Measurements from ENCODE around the gene ZNF597.
"Not testable (repeated sequence)": the region's sequence is repeated elsewhere in the genome, so short reads cannot be mapped to it uniquely, and the experiment has no call there.

Gene ZNF597

DNA sequence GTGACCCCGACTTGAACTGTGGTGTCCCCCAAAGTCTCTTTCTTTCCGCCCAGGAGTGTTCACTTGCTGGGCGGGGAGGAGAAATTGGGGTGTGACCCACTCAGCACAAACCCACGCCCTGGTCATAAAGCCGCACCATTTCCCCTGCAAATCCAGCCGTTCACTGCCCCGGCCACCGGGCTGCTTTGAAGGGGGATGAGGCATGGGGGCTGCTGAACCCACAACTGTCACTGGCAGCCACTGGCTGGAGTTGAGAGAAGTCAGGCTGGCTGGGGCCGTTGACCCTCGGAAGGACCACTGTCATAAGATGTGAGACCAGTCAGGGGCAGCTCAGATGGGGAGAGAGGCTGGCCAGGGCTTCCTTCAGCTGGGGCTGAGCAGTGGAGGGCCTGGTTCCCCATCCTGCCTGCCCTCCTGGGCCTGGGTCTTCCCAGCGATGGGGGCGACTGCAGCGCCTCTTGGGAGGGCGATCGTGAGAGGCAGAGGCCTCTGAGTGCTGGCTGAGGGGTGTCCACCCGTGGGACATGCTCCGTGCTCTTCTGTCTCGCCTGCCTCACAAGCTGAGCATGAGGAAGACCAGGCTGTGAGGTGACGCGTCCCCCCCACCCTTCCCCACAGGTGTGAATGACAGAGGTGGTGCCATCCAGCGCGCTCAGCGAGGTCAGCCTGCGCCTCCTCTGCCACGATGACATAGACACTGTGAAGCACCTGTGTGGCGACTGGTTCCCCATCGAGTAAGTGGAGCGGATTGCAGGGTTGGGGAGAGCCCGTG lies 32.5 kb upstream of the ZNF597 start:
- no peak for DNase-seq (ENCODE audit: low spot score)
- FAIRE-seq, result no peak

DNA sequence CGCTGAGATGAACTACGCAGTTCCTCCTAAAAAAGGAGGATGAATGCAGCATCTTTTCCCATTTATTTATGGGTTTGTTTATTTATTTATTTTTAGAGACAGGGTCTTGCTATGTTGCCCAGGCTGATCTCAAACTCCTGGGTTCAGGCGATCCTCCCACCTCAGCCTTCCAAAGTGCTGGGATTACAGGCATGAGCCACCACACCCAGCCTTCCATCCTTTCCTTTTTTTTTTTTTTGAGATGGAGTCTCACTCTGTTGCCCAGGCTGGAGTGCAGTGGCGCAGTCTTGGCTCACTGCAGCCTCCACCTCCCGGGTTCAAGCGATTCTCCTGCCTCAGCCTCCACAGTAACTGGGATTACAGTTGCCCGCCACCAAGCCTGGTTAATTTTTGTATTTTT lies 31.6 kb upstream of the ZNF597 start:
- not testable (repeated sequence) for FAIRE-seq; DNase-seq (ENCODE audit: low spot score)

DNA sequence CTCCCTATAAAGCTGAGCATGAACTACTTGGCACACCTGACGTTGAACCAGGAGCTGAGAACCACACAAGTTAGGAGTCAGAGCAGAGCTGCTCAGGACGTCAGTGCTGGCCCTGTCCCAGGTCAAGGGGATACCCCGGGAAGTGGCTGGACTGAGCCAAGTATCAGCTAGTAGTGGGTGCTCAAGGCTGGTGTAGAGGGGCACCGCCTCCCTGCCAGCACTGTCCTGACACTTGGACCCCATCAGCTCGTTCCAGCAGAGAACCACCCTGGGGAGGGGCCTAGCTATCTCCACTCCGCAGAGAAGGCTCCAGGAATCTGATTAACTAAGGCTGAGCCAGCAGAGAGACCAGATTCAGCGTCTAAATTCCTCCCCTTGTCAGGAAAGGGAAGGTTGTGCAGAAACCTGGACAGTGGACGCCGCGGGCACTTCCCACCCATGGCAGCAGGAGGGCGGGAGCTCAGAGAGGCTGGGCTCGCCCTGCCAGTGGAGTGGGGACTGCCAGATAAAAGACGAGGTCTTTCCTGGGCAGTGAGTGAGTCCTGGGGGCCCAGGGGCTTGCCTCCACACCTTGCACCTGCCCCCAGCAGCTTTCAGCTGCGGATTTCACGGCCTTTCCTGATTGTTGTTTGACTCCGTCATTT lies 31.0 kb upstream of the ZNF597 start:
- no peak for FAIRE-seq
- no peak for DNase-seq (ENCODE audit: low spot score)

DNA sequence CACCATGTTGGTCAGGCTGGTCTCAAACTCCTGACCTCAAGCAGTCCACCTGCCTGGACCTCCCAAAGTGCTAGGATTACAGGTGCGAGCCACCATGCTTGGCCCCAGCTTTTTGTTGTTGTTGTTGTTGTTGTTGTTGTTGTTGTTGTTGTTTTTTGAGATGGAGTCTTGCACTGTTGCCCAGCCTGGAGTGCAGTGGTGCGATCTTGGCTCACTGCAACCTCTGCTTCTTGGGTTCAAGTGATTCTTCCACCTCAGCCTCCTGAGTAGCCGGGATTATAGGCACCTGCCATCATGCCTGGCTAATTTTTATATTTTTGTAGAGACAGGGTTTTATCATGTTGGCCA lies 30.3 kb upstream of the ZNF597 start:
- FAIRE-seq; DNase-seq (ENCODE audit: low spot score): not testable (repeated sequence)

DNA sequence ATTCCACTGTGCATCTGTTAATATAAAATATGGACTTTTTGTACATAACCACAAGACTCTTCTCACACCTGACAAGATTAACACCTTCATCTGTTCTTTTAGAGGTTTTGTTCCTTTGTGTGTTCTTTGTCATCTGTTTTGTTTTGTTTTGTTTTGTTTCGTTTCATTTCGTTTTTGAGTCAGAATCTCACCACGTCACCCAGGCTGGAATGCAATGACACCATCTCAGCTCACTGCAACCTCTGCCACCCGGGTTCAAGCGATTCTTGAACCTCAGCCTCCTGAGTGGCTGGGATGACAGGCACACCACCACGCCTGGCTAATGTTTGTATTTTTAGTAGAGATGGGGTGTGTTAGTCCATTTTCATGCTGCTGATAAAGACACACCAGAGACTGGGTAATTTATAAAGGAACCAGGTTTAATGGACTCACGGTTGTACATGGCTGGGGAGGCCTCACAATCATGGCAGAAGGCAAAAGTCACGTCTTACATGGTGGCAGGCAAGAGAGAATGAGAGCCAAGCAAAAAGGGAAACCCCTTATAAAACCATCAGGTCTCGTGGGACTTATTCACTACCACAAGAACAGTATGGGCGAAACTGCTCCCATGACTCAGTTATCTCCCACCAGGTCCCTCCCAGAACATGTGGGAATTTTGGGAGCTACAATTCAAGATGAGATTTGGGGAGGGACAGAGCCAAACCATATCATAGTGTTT lies 29.7 kb upstream of the ZNF597 start:
- DNase-seq (ENCODE audit: low spot score) (no peak), FAIRE-seq (no peak)

DNA sequence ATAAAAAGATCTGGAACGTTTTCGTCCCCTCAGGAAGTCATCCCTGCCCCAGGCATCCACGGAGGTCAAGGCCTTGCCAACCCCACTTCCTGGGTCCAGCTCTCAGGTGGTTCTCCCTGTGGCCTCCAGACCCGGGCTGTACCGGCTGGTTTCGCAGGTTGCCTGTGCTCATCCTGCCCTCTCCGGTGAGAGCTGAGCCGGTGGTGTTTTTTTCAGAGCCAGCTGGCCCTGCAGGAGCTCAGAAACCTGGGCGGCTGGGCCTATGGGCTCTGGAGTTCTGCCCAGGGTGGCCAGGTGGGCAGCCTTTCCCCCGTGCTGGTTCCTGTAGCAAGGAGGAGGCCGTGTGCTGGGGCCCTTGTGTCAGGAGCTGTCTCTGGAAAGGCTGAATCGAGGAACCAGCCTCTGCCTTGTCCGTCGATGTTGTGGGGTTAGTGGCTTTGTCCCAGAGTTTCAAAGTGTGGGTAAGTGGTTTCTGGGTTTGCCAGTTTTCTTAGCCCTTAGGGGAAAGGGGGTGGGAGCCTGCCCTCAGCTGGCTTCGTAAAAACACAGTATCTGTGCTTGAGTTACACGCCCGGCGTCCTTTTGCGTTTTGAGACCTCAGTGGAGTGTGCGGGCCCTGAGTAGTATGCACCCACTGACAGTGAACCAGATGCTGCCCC lies 28.3 kb upstream of the ZNF597 start:
- FAIRE-seq (no peak), DNase-seq (ENCODE audit: low spot score) (no peak)

DNA sequence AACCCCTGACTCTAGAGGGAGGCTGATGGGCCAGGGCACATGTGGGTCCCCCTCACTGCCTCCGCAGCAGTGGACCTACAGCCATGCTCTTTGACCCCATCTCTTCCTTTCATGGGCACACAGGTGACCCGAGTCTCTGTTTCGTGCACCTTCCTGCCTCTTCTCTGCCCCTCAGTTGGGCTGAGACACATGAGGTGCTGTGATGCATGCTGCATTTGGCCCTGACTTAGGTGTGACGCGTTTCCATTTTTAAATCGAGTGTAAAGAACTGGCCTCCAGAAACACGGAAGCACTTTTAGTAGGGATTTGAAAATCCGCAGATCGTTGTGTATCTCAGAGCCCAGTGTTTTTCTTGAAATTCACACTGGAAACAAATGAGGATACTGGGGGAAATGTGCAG lies 27.4 kb upstream of the ZNF597 start:
- DNase-seq (ENCODE audit: low spot score) (no peak), FAIRE-seq (no peak)

DNA sequence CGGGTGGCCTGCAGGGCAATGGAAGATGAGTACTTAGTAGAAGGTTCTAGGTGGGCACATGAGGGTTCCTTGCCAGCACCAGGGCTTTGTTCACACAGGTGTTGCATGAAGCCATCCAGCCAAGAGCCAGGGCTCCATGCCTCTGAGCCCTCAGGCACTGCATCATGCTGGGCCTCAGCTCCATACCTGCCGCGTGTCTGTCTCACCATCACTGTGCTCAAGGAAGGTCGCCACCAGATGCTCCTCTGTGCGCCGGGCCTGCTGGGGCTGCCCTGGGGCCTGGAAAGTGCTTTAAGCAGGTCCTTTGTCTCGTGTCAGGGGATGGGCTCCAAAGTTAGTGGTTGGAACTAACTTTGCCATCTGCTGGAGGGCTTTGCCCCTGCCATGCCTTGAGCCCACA lies 26.4 kb upstream of the ZNF597 start:
- FAIRE-seq (no peak), DNase-seq (ENCODE audit: low spot score) (no peak)

DNA sequence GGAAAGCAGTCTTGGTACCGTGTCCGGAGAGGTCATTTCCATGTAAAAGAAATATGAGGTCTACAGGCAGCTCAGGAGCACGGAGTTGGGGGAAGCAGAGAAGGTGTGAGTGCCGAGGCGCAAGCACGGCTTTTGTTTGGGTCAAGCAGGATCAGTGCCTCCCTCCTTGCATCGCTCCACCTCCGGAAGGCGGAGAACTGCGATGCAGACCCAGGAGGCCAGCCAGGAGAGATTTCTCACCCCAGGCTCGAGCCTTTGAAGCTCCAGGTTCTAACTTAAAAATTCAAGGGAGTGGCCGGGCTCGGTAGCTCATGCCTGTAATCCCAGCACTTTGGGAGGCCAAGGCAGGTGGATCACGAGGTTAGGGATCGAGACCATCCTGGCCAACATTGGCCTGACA lies 25.2 kb upstream of the ZNF597 start:
- DNase-seq (ENCODE audit: low spot score), result no peak
- no peak for FAIRE-seq

DNA sequence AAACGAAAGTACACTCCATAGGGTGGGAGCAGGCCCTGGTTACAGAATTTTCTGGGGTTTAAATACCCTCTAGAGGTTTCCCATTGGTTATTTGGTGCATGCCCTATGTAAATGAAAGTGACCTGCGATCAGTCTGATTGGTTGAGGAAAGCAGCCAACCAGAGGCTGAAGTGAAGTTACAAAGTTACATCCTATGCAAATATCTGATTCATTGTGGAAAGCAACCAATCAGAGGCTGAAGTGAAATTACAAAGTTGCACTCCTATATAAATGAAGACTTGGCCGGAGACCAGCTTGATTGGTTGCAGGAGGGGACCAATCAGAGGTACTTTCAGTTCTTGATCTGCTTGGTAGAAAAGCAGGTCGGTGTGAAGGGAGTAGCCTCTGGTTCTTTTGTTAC lies 24.6 kb upstream of the ZNF597 start:
- DNase-seq (ENCODE audit: low spot score) (no peak), FAIRE-seq (no peak)

DNA sequence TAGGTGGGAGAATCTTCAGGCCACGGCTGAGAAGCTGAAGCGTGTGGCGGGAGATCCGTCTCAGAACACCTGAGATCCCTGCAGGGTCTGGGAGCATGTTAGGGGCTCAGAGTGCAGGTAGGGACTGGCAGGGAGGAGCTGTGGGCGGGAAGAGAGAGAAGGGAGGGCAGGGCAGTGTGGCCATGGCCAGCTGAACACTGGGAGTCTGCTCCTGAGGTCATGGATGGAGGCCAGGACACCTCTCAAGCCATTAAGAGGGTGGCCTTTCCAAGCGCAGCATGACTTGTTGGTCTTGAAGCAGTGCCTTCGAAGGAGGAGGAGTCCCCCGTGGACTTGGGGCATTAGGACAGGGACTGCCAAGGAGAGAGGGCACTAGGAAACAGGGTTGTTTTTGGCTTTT lies 23.9 kb upstream of the ZNF597 start:
- DNase-seq (ENCODE audit: low spot score) (no peak), FAIRE-seq (no peak)

DNA sequence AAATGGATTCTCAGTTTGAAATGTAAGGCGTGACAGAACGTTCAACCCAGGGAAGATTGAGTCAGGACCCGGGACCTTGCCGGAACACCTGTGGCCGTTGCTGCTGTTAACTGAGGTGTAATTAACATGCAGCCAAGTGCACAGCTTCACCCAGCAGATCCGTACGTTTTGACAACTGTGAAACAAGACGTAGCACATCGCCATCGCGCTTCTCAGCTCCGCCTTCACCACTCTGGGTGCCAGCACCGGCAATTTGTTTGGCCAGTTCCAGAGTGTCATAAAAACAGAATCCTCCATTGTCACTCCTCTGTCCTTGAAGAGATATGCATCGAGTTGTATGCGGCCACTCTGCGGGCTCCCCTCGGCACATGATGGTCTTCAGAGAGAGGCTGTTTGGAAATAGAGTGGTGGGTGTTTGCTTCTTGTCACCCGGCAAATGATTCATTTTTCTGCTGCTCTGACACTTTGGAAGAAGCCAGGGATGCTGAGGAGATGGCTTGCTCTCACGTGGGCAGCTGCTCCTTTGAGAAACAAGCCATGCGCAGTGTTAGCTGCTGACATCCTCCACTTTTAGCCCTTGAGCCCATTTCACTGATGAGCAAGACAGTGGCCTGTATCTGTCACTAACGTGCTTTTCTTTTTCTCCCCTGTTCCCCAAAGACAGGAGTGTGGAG lies 22.7 kb upstream of the ZNF597 start:
- no peak for FAIRE-seq
- DNase-seq (ENCODE audit: low spot score), result no peak

DNA sequence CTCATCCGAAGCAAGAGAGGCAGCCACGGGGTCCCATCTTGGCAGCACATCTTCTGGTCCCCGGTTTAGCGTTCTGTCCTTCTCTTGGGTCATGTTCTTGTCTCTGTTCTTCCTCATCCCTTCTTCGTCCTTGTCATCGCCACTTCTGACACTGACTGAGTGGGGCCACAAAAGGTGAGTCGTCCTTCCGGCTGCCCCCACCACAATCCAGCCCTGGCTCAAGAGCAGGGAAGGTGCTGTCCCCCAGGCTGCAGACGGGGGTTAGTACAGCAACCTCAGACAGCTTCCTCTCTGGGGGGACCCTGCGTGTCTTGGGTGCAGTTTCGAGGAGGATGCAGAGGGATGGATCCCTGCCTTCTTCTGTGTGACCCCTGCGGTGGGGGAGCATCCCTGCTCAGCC lies 22.0 kb upstream of the ZNF597 start:
- FAIRE-seq, result no peak
- no peak for DNase-seq (ENCODE audit: low spot score)

DNA sequence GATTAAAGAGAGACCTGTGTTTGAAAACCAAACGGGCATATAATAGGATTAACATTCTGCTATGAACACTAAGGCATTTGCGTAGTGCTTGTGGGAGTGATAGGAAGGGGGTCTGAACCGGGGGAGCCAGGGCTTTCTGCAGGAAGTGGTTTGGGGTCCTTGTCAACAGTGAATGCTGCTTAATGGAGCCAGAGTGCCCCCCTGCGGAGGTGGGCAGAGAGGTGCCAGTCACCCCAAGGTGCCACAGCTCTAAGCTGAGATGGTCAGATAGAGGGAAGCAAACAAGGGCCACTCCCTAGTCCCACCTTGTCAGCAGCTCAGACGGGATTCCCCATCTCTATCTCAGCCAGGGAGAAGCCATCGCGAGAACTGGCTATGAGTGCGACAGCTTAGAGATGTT lies 17.8 kb upstream of the ZNF597 start:
- no peak for DNase-seq (ENCODE audit: low spot score)
- FAIRE-seq, result no peak

DNA sequence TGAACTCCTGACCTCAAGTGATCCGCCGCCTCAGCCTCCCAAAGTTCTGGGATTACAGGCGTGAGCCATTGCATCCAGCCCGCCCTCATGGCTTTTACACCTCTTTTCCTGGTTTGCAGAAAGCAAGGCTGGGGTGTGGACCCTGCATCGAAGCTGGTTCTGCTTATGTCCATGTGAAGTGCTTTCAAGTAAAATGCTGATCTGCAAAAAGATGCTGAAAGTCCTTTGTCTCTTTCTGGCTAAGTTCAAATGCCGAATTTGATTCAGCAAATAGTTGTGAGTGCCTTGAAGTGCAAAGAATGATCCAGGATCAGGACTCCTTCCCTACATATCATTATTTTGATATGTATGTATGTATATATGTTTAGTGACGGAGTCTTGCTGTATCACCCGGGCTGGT lies 17.3 kb upstream of the ZNF597 start:
- no peak for FAIRE-seq

DNA sequence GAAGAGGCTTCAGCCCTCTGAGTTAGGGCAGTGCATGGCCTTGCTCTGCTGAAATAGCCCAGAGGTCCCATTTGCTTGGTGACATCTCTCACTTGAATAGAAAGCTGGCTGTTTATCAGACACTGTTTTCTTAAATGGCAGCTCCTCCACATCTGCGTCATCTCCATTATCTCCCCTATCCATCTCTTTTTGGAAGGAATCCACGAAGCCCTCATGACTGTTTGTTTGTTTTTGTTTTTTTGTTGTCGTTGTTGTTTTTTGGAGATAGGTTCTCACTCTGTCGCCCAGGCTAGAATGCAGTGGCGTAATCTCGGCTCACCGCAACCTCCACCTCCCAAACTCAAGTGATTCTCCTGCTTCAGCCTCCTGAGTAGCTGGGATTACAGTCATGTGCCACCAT lies 16.8 kb upstream of the ZNF597 start:
- DNase-seq (ENCODE audit: low spot score) (no peak), FAIRE-seq (no peak)

More for the DNA sequence above, 17.3 kb upstream of the ZNF597 start:
- DNase-seq (ENCODE audit: low spot score), result no peak

DNA sequence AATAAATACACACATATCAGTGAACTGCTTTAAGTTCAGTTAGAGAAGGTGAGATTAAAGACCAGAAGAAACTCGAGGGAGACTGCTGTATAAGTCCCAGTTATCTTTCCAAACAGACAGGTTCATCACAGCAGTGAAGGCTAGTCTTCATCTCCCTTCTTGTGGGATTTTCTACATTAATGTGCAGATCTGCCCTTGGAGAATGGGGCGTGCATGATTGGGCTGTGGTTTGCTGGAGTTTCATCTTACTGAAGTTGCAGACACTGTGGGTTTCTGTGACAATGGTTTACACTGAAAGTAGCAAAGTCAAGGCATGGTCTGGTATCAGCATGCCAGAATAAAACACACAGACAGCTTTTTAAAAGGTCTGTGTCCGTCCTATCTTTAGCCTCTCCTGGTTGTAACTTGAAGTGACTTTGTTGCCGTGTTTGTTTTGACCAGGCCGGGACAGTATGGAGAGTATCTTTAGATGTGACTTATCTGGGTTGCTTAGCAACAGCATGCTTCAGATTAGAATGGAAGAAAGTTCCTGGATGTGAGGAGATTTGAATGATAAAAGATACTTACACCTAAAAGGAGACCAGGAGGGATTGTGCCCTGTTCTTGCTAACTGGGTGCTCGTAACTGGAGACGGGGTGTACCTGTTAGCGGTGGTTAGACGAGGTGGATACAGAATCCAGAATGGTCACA lies 16.2 kb upstream of the ZNF597 start:
- DNase-seq (ENCODE audit: low spot score) (no peak), FAIRE-seq (no peak)

DNA sequence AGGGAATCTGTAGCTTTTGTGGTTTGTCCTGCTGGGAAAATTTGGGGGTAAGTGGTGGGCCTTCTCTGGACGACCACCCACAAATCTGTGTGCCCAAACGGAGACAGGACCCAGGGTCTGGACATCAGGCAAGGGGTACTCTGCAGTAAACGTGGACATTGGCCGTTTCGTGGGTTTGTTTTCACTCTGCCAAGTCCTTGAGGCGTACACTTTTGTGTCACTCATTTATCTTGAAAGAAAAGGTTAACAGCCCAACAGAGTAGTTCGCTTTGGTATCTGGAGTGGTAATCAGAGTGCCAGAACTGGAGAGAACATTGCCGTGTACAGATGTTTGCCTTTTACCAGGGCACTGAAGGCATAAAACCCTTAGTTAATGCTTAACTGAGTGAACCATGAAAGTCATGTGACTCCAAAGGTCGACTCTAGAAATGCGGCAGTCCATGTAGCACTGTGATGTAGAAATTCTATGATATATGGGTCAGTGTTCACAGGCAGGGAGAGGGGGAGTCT lies 15.6 kb upstream of the ZNF597 start:
- no peak for FAIRE-seq
- DNase-seq (ENCODE audit: low spot score), result no peak

DNA sequence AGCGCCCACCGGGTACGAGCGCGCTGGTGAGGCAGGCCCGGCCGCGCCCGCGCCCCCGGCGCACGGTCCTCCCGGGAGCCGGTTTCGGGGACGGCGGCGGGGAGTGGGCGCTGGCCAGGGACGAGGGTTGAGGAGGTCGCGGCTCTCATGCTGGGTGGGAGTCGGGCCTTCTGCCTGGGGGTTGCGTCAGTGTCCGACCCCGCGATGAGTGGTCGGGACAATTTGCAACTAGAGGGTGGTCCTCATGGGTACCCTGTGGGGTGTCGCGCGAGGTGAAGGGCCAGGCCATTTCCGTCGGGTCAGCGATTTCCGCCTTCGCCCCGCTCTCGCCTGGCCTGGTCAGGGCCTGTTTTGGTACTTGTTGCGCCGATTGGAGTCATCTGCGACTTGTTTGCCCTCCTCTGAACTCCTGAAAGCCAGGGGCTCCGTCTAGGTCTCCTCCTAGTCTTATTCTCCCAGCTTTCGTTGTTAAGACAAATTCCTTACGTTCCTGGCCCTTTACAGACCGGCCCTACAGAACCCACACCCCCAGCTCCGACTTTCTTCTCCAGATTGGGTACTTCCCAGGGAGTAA lies 15.1 kb upstream of the ZNF597 start:
- peak; percentile 36 for DNase-seq (ENCODE audit: low spot score)
- FAIRE-seq, result peak; percentile 50

Measured in urothelium cell line (cell line).